ENCODE results near the gene GTPBP8.

DNA sequence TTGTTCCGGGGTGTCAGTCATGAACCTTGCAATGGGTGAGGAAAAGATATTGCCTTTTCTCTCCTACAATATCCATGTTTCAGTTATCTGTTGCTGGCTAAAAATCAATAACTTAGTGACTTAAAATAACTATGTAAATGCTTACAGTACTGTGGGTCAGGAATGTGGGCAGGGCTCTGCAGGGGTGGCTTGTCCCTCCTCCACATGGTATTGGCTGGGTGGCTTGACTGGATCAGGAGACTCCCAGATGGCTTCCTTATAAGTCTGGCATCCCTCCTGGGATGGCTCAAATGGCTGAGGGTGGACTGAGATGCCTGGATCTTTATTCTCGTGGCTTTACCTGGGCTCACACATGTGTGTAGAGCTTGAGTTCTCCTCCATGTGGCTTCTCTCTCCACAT, 47.5 kb downstream of the GTPBP8 start:
- TF ChIP-seq, protein P1, sequence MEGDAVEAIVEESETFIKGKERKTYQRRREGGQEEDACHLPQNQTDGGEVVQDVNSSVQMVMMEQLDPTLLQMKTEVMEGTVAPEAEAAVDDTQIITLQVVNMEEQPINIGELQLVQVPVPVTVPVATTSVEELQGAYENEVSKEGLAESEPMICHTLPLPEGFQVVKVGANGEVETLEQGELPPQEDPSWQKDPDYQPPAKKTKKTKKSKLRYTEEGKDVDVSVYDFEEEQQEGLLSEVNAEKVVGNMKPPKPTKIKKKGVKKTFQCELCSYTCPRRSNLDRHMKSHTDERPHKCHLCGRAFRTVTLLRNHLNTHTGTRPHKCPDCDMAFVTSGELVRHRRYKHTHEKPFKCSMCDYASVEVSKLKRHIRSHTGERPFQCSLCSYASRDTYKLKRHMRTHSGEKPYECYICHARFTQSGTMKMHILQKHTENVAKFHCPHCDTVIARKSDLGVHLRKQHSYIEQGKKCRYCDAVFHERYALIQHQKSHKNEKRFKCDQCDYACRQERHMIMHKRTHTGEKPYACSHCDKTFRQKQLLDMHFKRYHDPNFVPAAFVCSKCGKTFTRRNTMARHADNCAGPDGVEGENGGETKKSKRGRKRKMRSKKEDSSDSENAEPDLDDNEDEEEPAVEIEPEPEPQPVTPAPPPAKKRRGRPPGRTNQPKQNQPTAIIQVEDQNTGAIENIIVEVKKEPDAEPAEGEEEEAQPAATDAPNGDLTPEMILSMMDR (IDR thresholded peaks at IDR 0.05) = no peak
- TF ChIP-seq EZH2 (IDR thresholded peaks at IDR 0.05; ENCODE audit: borderline replicate concordance, insufficient read depth, low read depth, low read length, poor library complexity, severe bottlenecking) = no peak

Data from B cell (primary cell).